NCI-H524 (cell line): ENCODE results near the gene MAP2K5.

ENCODE experiments used
- DNase-seq, 2 experiments: peaks; one replicate each; lab custom pipeline; 2025; lab: John Stamatoyannopoulos, UW

MAP2K5 gene

DNA sequence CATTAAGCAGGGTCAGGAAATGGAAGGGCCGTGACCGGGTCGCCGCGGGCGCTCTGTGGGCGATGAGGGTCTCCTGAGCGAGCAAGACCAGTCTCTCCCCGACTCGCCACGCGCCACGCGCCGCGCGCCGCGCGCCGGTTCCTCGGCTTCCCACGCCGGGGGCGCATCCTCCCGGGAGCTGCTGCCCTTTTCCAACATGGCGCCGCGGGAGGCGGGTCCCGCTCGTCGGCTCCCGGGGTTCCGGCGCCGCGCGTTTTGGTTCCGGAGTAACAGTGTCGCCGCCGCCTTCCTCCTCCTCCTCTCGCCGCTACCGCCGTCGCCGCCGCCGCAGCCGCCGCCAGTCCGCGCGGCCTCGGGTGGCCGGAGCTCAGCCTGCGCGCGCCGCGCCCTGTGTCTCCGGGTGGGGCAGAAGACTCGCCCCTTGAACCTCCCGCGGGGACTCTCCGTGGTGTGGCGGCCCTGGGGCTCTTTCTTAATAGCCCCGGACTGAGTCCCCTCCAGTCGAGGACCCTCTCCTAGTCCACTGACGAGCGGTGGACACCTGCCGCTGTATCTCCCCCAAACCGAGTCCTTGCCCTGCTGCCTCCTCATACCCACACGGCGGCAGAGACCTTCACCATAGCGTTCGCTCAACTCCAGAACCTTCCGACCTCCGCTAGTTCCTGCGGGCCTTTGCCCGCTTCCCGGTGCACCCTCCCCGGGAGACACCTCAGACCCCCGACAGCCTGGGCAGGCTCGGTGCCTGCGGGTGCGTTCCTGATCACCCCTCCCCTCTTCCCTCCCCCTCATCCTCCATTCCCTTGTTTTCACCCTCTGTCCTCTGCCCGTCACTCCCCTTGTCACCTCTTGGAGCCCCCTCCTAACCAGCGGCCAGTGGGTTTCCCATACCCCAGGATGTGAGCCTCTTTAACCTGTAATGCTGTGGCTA lies at the start of gene MAP2K5:
Gene MAP2K5, plus strand, starts transcription at position 284 of the 928 bp plus-strand sequence. Its CDS starts 633 bp downstream, at position 917.
- DNase-seq = peak; percentile 60 to 79

GRCh38 chr15:67495585-67495984 lies 46.9 kb upstream of the MAP2K5 start:
- DNase-seq = no peak

GRCh38 chr15:67501177-67501835 lies 41.2 kb upstream of the MAP2K5 start:
- DNase-seq = peak in 1 of 2 experiments; percentile 35

GRCh38 chr15:67501836-67502461 lies 40.6 kb upstream of the MAP2K5 start:
- peak; percentile 94 to 97 for DNase-seq

GRCh38 chr15:67504056-67504455 lies 38.4 kb upstream of the MAP2K5 start:
- no peak for DNase-seq

GRCh38 chr15:67504796-67505195 lies 37.7 kb upstream of the MAP2K5 start:
- no peak for DNase-seq

DNA sequence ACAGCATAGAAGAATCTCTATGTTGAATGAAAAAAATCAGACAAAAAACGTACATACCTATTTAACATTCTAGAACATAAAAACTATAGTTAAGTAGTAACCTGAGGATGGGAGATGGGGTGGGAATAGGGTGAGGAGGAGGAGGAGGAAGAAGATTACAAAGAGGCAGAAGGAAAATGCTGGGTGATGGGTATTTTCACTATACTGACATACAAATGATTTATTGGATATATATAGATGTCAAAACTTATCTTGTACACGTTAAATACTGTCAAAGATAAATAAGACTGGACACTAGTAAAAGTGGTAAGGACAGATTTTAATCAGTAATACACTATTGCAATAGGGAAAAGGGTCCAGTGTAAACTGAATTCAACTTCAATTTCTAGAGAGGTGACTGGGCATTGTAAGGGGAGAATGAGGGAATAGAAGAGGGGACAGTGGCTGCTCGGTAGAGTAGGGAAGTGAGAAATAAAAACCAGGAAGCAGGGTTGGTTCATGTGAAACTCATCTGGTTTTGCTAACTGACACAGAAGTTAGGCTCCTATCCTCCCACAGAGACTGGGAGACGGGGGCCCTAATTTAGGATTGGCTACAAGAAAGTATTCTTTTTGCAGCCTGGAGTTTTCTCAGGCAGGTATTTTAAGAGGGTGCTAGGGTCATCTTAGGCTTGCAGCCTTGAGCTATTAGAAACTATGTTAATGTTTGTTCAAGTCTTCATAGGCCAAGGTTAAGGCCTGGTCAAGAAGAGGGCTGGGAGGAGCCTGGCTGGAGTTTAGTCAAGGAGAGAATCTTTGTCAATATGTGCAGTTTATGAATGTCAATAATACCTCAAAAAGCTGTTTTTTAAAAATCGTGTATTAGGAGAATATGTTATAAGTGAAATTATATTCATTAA lies 36.6 kb upstream of the MAP2K5 start:
- no peak for DNase-seq

DNA sequence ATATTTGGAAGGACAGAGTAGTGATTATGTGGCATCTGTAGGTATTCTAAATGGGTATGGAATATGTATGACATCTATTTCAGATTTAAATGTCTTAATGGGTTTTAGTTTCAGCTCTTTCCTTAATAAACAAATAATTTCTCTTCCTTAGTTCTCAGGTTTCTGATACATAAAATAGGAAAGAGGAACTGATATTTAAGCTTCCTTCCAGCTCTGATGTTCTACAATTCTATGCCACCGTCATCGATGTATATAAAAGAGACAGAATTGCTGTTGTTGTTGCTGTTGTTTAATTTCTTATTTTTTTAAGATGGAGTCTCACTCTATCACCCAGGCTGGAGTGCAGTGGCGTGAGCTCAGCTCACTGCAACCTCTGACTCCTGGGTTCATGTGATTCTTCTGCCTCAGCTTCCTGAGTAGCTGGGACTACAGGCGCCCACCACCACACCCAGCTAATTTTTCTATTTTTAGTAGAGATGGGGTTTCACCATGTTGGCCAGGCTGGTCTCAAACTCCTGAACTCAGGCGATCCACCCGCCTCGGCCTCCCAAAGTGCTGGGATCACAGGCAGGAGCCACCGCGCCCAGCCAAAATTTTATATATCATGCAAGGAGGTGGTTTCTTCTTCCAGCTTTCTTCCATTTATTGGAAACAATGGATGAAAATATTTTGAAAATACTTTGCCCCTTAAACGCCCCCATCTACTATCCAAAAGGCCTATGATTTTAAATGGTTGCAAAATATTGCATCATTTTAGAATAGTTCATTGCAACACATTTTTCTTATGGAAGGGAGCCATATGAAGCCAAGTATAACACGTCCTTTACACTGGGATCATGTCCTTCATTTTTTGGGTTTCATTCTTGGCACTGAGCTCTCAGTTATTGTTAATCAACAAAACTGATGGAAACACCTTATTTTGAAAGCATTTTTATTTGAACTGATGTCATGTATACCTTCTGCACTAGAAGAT lies 35.4 kb upstream of the MAP2K5 start:
- no peak for DNase-seq

DNA sequence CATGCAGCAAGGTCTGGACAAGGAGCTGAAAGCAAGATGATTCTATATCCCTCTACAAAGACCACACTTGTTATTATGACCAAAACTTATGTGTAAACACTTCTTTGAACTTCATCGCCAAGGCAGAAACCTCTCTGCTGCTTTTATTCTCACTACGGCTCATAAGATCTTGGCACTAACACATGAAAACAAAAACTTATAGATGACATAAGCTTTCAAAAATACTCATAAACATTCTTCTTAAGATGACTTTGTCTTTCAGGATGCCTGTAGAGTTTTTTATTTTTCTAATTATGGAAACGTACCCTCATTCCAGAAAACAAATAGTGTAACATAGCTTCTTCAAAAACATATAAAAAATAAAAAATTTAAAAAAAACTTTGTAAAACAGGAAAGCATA lies 34.1 kb upstream of the MAP2K5 start:
- DNase-seq = no peak

- DNase-seq = no peak
Measured at GRCh38 chr15:67509918-67510317, 32.6 kb upstream of the MAP2K5 start.

DNA sequence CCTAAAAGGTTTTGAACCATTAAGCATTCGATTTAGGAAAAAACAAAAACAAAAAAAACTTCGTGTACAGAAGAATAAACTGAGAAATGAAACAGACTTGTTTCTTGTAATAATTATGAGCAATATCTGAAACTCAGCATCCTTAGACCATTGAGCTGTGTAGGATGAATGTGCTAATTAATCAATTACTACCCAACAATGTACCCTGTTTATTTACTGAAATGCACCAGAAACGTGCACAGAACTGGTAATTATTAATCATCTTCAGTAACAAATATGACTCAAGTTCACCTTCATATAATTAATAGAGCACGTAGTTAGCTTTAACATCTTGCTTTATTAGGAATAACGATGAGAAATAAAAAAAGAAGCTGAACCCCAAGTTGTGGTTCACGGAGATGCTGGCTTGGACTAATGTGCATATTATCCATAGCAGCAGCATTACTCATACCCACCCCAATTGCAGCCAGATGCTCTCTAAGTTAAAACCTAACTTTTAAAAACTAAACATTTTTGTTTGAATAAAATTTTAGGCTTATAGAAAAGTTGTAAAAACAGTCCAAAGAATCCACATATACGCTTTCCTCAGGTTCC lies 31.8 kb upstream of the MAP2K5 start:
- no peak for DNase-seq

DNA sequence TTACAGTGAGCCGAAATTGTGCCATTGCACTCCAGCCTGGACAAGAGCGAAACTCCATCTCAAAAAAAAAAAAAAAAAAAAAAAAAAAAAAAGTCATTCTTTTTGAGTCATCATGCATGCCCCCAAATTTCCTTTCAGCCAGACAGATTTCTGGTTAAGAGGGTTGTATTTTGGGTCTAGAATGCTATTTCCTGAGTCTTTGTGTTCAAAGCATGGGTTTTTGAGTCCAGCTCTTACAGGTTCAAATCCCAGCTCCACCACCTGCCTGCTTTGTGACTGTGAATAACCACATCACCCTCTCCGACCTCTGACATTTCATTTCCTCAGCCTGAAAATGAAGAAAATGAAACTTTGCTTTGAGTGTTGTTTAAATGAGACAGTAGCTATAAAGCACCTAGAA lies 30.9 kb upstream of the MAP2K5 start:
- no peak for DNase-seq

DNA sequence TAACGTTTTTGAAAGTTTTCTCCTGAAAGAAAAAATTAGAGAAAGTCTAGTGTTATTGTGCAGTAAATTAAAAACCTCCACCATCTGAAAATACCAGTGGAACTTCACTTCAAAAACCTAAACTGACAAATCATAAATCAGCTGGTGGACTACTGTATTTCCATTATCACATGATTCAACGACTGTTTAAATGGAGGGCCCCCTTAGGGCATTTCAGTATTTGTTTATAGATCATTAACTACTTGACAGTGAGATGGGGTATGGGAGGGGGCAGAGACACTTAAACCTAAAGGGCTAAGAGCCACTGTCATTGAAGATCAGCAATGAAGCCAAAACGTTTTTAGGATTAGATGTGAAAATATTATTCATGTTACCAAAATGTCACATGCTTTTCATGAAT lies 30.4 kb upstream of the MAP2K5 start:
- DNase-seq = no peak

- DNase-seq = no peak
Measured at GRCh38 chr15:67512933-67513714, 29.4 kb upstream of the MAP2K5 start.

DNA sequence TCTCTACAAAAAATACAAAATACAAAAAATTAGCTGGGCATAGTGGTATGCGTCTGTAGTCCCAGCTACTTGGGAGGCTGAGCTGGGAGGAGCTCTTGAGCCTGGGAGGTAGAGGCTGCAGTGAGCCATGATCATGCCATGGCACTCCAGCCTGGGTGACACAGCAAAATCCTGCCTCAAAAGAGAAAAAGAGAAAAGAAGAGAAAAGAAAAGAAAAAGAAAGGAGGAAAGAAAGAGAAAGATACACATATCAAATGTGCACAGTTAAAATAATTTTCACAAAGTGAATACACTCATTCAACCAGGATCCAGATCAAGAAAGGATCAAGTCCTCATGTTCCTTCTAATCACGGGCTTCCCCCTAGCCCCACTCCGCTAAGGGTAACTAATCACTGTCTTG lies 27.4 kb upstream of the MAP2K5 start:
- no peak for DNase-seq

- no peak for DNase-seq
Measured at GRCh38 chr15:67515557-67515956, 26.9 kb upstream of the MAP2K5 start.

DNA sequence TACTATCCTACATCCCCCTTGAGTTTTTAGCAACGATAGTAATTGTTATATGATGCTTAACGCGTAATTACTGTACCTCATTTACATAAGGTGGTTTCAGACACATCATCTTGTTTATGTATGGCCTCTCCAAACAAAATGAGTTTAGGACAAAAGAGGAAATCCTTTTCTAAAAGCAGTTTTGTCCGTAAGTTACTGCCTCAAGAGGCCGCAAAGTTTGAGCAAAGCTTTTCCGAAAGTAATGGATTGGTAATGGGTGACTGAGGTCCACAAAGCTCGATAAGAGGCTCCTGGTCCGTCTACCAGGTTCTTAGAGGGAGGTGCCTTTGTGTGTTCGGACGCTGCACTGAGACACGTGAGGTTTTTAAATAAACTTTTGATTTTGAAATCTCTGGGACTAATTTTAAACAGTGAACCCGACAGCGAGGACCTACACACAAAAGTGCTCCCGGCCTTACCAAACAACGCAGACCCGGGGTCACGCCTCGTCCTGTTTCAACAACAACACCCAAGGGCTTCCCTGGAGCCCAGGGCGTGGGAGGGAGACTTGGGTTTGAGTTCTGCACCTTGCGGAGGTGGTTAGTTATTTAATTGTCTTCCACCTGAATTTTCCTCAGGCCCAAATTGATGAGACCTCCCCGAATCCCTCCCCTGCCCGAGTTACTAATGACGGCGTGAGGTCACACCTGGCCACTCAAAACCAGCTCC lies 22.0 kb upstream of the MAP2K5 start:
- DNase-seq = no peak

DNA sequence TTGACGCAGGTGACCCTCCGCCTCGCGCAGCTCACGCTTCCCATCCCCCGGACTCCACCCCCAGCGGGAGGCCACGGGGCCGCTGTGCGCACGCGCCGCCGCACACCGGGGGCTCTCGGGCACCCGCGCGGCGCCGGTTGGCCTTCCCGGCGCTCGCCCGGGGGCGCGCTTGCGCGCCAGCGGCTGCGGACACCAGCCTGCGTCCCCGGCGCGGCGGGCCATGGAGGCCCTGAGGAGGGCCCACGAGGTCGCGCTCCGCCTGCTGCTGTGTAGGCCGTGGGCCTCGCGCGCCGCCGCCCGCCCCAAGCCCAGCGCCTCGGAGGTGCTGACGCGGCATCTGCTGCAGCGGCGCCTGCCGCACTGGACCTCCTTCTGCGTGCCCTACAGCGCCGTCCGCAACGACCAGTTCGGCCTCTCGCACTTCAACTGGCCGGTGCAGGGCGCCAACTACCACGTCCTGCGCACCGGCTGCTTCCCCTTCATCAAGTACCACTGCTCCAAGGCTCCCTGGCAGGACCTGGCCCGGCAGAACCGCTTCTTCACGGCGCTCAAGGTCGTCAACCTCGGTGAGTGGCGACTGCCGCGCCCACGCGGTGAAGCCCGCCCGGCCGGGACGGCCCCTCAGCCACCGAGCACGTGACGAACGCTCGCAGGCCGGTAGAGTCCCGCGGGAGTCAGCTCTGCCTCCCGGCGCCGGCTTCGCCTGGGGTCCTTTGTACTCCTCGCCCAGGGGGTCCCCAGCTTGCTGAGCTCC lies 21.3 kb upstream of the MAP2K5 start, which contains the start of gene C15orf61:
Gene C15orf61, plus strand, starts transcription at position 103 of the 754 bp plus-strand sequence. Its CDS starts 118 bp downstream, at position 221.
- DNase-seq = peak; percentile 71 to 89
